DMS53 treated with DMSO at 0.1 percent for 48 hours (cell line): ENCODE data around the gene TMEM120A.
"Not testable (repeated sequence)": the region's sequence is repeated elsewhere in the genome, so short reads cannot be mapped to it uniquely, and the experiment has no call there.

ENCODE experiments used
- DNase-seq: peaks from one replicate; lab custom pipeline; 2025; ENCODE audit not compliant: unreplicated experiment; lab: John Stamatoyannopoulos, UW

Gene TMEM120A

GRCh38 chr7:75994388-75995051 is at the start of gene TMEM120A:
TMEM120A (minus strand) TSS chr7:75994595; CDS start chr7:75994570, 25 bp downstream.
- peak; percentile 95 for DNase-seq

- DNase-seq, result no peak
These were observed 45.7 kb upstream of the TMEM120A start for GRCh38 chr7:76040126-76040525.

GRCh38 chr7:76037310-76037709 is 42.9 kb upstream of the TMEM120A start:
- DNase-seq, result no peak

- DNase-seq, result no peak
These were observed 37.6 kb upstream of the TMEM120A start for GRCh38 chr7:76031964-76032363.

- DNase-seq, result peak; percentile 31
These were observed 35.3 kb upstream of the TMEM120A start for GRCh38 chr7:76029682-76030081.

GRCh38 chr7:76023002-76023401 is 28.6 kb upstream of the TMEM120A start:
- DNase-seq, result no peak

GRCh38 chr7:76022026-76022780 is 27.8 kb upstream of the TMEM120A start:
- DNase-seq, result no peak

- DNase-seq, result peak; percentile 72
These were observed 25.8 kb upstream of the TMEM120A start for GRCh38 chr7:76020031-76020714.

- DNase-seq, result not testable (repeated sequence)
These were observed 24.1 kb upstream of the TMEM120A start for GRCh38 chr7:76018520-76018919.

GRCh38 chr7:76016191-76016947 is 22.0 kb upstream of the TMEM120A start:
- no peak for DNase-seq

- no peak for DNase-seq
These were observed 17.1 kb upstream of the TMEM120A start for GRCh38 chr7:76011442-76011861.

- DNase-seq, result no peak
These were observed 15.5 kb upstream of the TMEM120A start for GRCh38 chr7:76009672-76010600.

GRCh38 chr7:76008156-76008687 is 13.8 kb upstream of the TMEM120A start:
- DNase-seq, result no peak

GRCh38 chr7:76005004-76005403 is 10.6 kb upstream of the TMEM120A start:
- not testable (repeated sequence) for DNase-seq

- no peak for DNase-seq
These were observed 9.0 kb upstream of the TMEM120A start for GRCh38 chr7:76003351-76003750.

- no peak for DNase-seq
These were observed 8.4 kb upstream of the TMEM120A start for GRCh38 chr7:76002822-76003221.

- no peak for DNase-seq
These were observed 7.7 kb upstream of the TMEM120A start for GRCh38 chr7:76002139-76002538.

GRCh38 chr7:76000566-76000965 is 6.2 kb upstream of the TMEM120A start:
- DNase-seq, result no peak

- no peak for DNase-seq
These were observed 3.6 kb upstream of the TMEM120A start for GRCh38 chr7:75998038-75998437.

GRCh38 chr7:75996476-75996875 is 2.1 kb upstream of the TMEM120A start:
- DNase-seq, result no peak
